HT1080 (cell line): ENCODE measurements around the gene CXXC1. TPM values are rescaled to one million over a fixed set of nuclear protein-coding genes. Genes with fewer than 3 reads are reported as not detected.

ENCODE experiments used
- DNase-seq: peaks from one replicate; pipeline ENCODE4 v3.0.0-alpha.2; 2015; ENCODE audit warnings: low read depth
- small RNA-seq: library from RNA; depleted of rRNA; stranded (forward); fragments of <200 nt; gene quantifications from one replicate; pipeline ENCODE3, GENCODE V24; 2014
- total RNA-seq: library from RNA; depleted of rRNA; stranded (reverse); fragments of >200 nt; shearing (Covaris generic); gene quantifications from 2 replicates; pipeline ENCODE4 v1.2.3, GENCODE V29; 2014; rRNA removed

CXXC1 gene
- total RNA-seq, 1 experiment from 2014 or later = 118 TPM

GRCh38 chr18:50276452-50276851 lies 11.0 kb downstream of the CXXC1 start:
- no peak for DNase-seq

GRCh38 chr18:50275503-50276036 lies 11.9 kb downstream of the CXXC1 start:
- DNase-seq = no peak

GRCh38 chr18:50274941-50275340 lies 12.6 kb downstream of the CXXC1 start:
- no peak for DNase-seq

GRCh38 chr18:50274044-50274442 lies 13.4 kb downstream of the CXXC1 start:
- no peak for DNase-seq

GRCh38 chr18:50273203-50274043 lies 14.1 kb downstream of the CXXC1 start:
- DNase-seq = no peak

GRCh38 chr18:50272568-50272967 lies 14.9 kb downstream of the CXXC1 start:
- DNase-seq = no peak

- DNase-seq = no peak
Measured at GRCh38 chr18:50268022-50268747, 19.3 kb downstream of the CXXC1 start.

GRCh38 chr18:50266248-50266704 lies 21.2 kb downstream of the CXXC1 start, which contains the start of gene CFAP53:
Gene CFAP53 (minus strand): TSS chr18:50266495. CDS start chr18:50266404, 91 bp downstream.
- peak; percentile 86 for DNase-seq

GRCh38 chr18:50262977-50263376 lies 24.5 kb downstream of the CXXC1 start:
- no peak for DNase-seq

GRCh38 chr18:50250935-50251334 lies 36.6 kb downstream of the CXXC1 start:
- no peak for DNase-seq

GRCh38 chr18:50249576-50249975 lies 37.9 kb downstream of the CXXC1 start:
- DNase-seq = no peak

- DNase-seq = no peak
Measured at GRCh38 chr18:50247561-50247960, 39.9 kb downstream of the CXXC1 start.

GRCh38 chr18:50241768-50242167 lies 45.7 kb downstream of the CXXC1 start:
- peak; percentile 7 for DNase-seq

- peak; percentile 89 for DNase-seq
Measured at GRCh38 chr18:50240080-50240563, 47.4 kb downstream of the CXXC1 start.

GRCh38 chr18:50232419-50232818 lies 55.1 kb downstream of the CXXC1 start:
- DNase-seq = no peak

Small RNAs within 50 kb of the gene (small RNA-seq; reads per million reads assigned to genes)
- gene RNA5SP458 = not detected

Other genes starting within 250 kb of the CXXC1 start
- 12.8 and 16.2 TPM in 2 replicates for gene MYO5B, start 92.5 kb downstream of the CXXC1 start, total RNA-seq
- gene CFAP53, start 21.2 kb downstream of the CXXC1 start, total RNA-seq = 0.31 and 0.33 TPM in 2 replicates
- gene MBD1, start 6.2 kb downstream of the CXXC1 start, total RNA-seq = 109 and 124 TPM in 2 replicates
- 40.5 and 43.1 TPM in 2 replicates for gene SKA1, start 87.4 kb upstream of the CXXC1 start, total RNA-seq